Esophagus muscularis mucosa (tissue), 4 donors: ENCODE data around the gene STARD6. TPM values are rescaled to one million over a fixed set of nuclear protein-coding genes. Genes with fewer than 3 reads are reported as not detected.
"Not testable (repeated sequence)": the region's sequence is repeated elsewhere in the genome, so short reads cannot be mapped to it uniquely, and the experiment has no call there.

Experiments used
- DNase-seq: peaks from one replicate; pipeline ENCODE4 v3.0.0-alpha.2; 2017; ENCODE audit errors: extremely low spot score
- H3K27ac ChIP-seq, 4 donors: fragments of 200-600 bp; sonication (generic); replicated peaks in 1 of 4; 1 replicate in 3 of 4; 2 replicates in 1 of 4; pipeline ENCODE4 v1.5.1; 2016 to 2019; ENCODE audit warnings: mild to moderate bottlenecking in 1 of 4
- H3K27me3 ChIP-seq, 4 donors: fragments of 200-600 bp; sonication (generic); one replicate each; pipeline versions ENCODE4 v1.5.1 to v1.6.0; 2016 to 2019
- H3K36me3 ChIP-seq, 4 donors: fragments of 200-600 bp; sonication (generic); one replicate each; pipeline ENCODE4 v1.5.1; 2016 to 2019
- H3K4me1 ChIP-seq, 4 donors: fragments of 200-600 bp; sonication (generic); one replicate each; pipeline ENCODE4 v1.5.1; 2016 to 2019
- H3K4me3 ChIP-seq, 4 donors: fragments of 200-600 bp; sonication (generic); 1 replicate in 2 of 4; 2 replicates in 2 of 4; pipeline ENCODE4 v1.5.1; 2016 to 2019; ENCODE audit warnings: mild to moderate bottlenecking in 4 of 4, moderate library complexity in 1 of 4
- H3K9me3 ChIP-seq, 4 donors: fragments of 200-600 bp; sonication (generic); 1 replicate in 3 of 4; 2 replicates in 1 of 4; pipeline ENCODE4 v1.5.1; 2016 to 2019
- EP300 ChIP-seq: sonication (generic); formaldehyde crosslinking; IDR thresholded peaks from one replicate; pipeline ENCODE4 v1.6.1; 2017; ENCODE audit warnings: antibody characterized with exemption
- POLR2A ChIP-seq: fragments of 450-650 bp; IDR thresholded peaks from one replicate; pipeline ENCODE4 v1.6.1; 2017; ENCODE audit warnings: antibody characterized with exemption, moderate library complexity, mild to moderate bottlenecking, low read depth
- POLR2AphosphoS5 ChIP-seq, 2 donors: sonication (generic); formaldehyde crosslinking; IDR thresholded peaks; one replicate each; pipeline ENCODE4 v1.6.1; 2017; ENCODE audit warnings: antibody characterized with exemption in 2 of 2
- WGBS: methylation state at CpG from one replicate; pipeline ENCODE4 v1.1.5; 2018; 5-methylcytosine and 5-hydroxymethylcytosine counted together
- intact Hi-C: fragments of 100-400 bp; cut with DNase I; formaldehyde crosslinking; loops from one replicate; pipeline ENCODE4 v1.15.1; 2023
- total RNA-seq, 4 donors: library from RNA; depleted of rRNA; stranded (reverse); fragments of >200 nt; gene quantifications; one replicate each; pipeline versions ENCODE4 v1.1.0 to v1.2.1, GENCODE V29; 2016
- TF ChIP-seq, protein P1 (sequence below), 3 experiments: fragments of 200-600 bp in 2 of 3; fragments of 450-650 bp in 1 of 3; sonication (generic) in 2 of 3; IDR thresholded peaks; one replicate each; pipeline ENCODE4 v1.5.1; 2017 to 2019; ENCODE audit warnings: antibody characterized with exemption in 3 of 3, mild to moderate bottlenecking in 2 of 3, moderate library complexity in 1 of 3

STARD6 gene
- total RNA-seq, 4 donors from 2014 or later: not detected

DNA sequence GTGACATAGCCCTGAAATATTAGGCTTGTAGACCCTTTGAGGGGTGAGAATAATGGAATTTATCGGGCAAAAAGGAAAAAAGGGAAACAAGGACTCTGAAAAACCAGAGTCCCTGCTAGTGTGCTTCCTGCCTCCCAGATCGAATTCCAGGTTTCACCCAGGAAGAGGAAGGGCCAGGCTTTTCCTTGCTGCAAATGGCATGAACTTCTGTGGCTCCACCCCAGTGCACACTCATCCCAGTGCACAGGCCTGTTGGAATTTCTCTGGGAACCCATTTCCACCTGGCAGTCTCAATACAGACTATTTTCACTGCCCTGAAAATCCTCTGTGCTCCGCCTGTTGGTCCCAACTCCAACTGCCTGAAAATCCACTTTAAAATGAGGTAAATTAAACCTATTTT is 30.0 kb upstream of the STARD6 start:
- H3K27me3 ChIP-seq: peaks cover 0 to 3% (median 0%) of the 10 kb centered on the region in 4 donors
- no peaks in the 10 kb centered on the region for H3K36me3 ChIP-seq
- no peaks in the 10 kb centered on the region for H3K4me1 ChIP-seq
- DNase-seq: no peak
- 90% methylated on average over 3 of the region's 3 CpGs for WGBS
- H3K4me3 ChIP-seq: no peak overlapping the region
- no peaks in the 10 kb centered on the region for H3K9me3 ChIP-seq
- TF ChIP-seq POLR2AphosphoS5 (IDR thresholded peaks at IDR 0.05) (no peak), EP300 (no peak), POLR2A (no peak)
- TF ChIP-seq, protein P1, sequence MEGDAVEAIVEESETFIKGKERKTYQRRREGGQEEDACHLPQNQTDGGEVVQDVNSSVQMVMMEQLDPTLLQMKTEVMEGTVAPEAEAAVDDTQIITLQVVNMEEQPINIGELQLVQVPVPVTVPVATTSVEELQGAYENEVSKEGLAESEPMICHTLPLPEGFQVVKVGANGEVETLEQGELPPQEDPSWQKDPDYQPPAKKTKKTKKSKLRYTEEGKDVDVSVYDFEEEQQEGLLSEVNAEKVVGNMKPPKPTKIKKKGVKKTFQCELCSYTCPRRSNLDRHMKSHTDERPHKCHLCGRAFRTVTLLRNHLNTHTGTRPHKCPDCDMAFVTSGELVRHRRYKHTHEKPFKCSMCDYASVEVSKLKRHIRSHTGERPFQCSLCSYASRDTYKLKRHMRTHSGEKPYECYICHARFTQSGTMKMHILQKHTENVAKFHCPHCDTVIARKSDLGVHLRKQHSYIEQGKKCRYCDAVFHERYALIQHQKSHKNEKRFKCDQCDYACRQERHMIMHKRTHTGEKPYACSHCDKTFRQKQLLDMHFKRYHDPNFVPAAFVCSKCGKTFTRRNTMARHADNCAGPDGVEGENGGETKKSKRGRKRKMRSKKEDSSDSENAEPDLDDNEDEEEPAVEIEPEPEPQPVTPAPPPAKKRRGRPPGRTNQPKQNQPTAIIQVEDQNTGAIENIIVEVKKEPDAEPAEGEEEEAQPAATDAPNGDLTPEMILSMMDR (IDR thresholded peaks at IDR 0.05): no peak
- H3K27ac ChIP-seq: no peak overlapping the region
- intact Hi-C loops: no loop called here

DNA sequence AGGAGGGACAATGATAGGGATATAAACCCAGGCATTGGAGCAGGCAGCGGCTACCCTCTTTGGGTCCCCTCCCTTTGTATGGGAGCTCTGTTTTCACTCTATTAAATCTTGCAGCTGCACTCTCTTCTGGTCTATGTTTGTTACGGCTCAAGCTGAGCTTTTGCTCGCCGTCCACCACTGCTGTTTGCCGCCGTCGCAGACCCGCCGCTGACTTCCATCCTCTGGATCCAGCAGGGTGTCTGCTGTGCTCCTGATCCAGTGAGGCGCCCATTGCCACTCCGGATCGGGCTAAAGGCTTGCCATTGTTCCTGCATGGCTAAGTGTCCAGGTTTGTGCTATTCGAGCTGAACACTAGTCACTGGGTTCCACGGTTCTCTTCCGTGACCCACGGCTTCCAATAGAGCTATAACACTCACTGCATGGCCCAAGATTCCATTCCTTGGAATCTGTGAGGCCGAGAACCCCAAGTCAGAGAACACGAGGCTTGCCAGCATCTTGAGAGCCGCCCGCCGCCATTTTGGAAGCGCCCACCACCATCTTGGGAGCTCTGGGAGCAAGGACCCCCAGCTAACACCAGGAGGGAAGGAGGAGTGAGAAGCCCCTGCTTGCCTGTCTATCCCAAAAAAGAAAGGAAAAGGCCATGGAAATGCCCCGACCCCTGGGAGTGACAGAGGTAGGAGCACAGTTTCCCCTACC is 29.3 kb upstream of the STARD6 start:
- H3K9me3 ChIP-seq, H3K27me3 ChIP-seq, H3K27ac ChIP-seq, H3K36me3 ChIP-seq, H3K4me1 ChIP-seq, intact Hi-C loops, DNase-seq, H3K4me3 ChIP-seq: not testable (repeated sequence)
- 98% methylated on average over 23 of the region's 23 CpGs for WGBS

DNA sequence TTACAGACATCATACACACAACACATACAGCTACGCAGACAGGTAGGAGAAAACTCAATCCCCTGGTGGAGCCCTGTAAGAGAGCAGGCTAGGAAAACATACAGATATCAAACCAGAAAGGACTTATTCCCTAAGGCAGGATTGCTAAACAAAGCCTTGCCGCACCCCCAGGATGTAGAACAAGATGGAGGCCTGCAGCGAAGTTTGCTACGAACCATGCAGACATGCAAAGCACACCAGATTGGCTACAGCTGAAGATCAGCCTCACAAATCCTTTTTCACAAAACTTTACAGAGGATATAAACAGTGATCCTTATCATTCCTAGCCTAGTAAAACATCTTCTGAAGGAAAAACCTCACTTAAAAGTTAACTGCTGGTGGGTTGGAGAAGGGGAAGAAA is 28.4 kb upstream of the STARD6 start:
- Histone ChIP-seq H3K9me3 (no peaks in the 10 kb centered on the region), H3K36me3 (no peaks in the 10 kb centered on the region), H3K27ac (no peak overlapping the region), H3K4me3 (no peak overlapping the region), H3K4me1 (no peaks in the 10 kb centered on the region), H3K27me3 (peaks cover 0 to 3% (median 0%) of the 10 kb centered on the region in 4 donors)
- no peak for DNase-seq
- intact Hi-C loops: no loop called here
- no peak for TF ChIP-seq POLR2A
- WGBS: 73% methylated on average over 4 of the region's 4 CpGs

DNA sequence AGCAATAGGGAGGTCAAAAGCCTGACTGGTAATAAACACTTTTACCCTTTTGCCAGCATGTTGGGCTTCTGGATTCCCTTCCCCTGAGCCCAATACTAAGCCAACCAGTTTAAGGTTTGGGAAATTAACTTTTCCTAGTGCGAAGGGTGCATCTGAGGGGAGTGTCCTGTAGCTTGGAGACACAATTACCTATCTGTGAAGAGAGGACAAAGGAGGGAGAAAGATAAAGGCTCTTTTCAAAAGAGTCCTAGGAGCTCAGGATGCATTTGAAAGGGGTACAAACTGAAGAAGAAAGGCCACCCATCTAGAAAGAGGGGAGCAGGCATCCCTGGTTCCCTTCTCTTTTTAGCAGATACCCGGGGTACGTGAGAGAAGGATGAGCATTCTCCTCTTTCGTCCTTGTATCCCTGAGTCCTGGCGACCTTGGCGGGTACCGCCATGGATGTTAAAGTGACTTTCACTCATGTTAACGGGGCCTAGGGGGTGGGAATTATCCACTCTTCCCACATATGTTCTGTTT is 25.1 kb upstream of the STARD6 start:
- intact Hi-C loops: no loop called here
- TF ChIP-seq, protein P1 (IDR thresholded peaks at IDR 0.05): no peak
- TF ChIP-seq EP300 (no peak), POLR2AphosphoS5 (IDR thresholded peaks at IDR 0.05) (no peak), POLR2A (no peak)
- Histone ChIP-seq H3K4me1 (no peaks in the 10 kb centered on the region), H3K27me3 (peaks cover 0 to 3% (median 0%) of the 10 kb centered on the region in 4 donors), H3K27ac (no peak overlapping the region), H3K9me3 (no peaks in the 10 kb centered on the region), H3K36me3 (no peaks in the 10 kb centered on the region), H3K4me3 (no peak overlapping the region)
- WGBS: 87% methylated on average over 8 of the region's 8 CpGs
- no peak for DNase-seq

DNA sequence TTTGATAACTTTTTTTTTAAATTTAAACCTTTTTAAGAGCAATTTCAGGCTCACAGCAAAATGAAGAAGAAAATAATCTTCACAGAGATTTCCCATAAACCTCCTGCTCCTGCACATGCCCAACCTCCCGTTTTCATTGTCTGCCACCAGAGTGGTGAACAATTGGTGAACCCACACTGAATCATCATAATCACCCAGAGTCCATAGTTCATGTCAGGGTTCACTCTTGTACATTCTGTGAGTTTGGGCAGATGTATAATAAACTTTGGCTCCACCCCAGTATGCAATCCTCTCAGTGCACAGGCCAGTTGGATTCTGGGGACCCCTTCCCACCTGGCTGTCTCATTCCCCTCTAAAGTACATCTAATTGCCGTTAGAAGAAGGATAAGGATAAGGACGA is 24.4 kb upstream of the STARD6 start:
- no peak for DNase-seq
- Histone ChIP-seq H3K4me3 (no peak overlapping the region), H3K4me1 (no peaks in the 10 kb centered on the region), H3K27ac (no peak overlapping the region), H3K9me3 (no peaks in the 10 kb centered on the region), H3K27me3 (peaks cover 0 to 3% (median 0%) of the 10 kb centered on the region in 4 donors), H3K36me3 (no peaks in the 10 kb centered on the region)
- no peak for TF ChIP-seq POLR2A
- TF ChIP-seq, protein P1 (IDR thresholded peaks at IDR 0.05): no peak
- TF ChIP-seq EP300: no peak
- no peak for TF ChIP-seq POLR2AphosphoS5 (IDR thresholded peaks at IDR 0.05)
- intact Hi-C loops: no loop called here
- WGBS: 94% methylated on average over 3 of the region's 3 CpGs

DNA sequence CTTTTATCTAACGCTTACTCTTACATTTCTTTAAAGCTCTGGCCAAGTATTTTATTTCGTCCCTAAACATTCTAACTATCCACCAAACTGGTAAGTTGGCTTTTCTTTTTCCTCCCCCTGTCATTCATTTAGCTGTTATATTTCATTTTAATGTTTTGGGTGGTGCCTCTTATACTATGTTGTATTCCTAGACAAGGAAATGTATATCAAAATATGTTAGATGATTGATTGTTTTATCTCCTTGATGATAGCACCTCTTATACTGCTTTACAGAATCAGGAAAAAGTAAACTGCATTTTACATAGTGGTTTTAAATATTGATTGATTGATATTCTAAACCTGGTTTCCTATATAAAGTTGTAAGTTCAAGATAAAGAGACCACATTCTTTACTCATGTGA is 24.0 kb upstream of the STARD6 start:
- intact Hi-C loops: no loop called here
- WGBS: 95% methylated on average over 2 of the region's 2 CpGs

More for the DNA sequence above, 24.0 kb upstream of the STARD6 start:
- TF ChIP-seq EP300 (no peak), POLR2AphosphoS5 (IDR thresholded peaks at IDR 0.05) (no peak), POLR2A (no peak)
- TF ChIP-seq, protein P1 (IDR thresholded peaks at IDR 0.05): no peak
- Histone ChIP-seq H3K27ac (no peak overlapping the region), H3K4me3 (no peak overlapping the region), H3K4me1 (no peaks in the 10 kb centered on the region), H3K9me3 (no peaks in the 10 kb centered on the region), H3K27me3 (no peaks in the 10 kb centered on the region), H3K36me3 (no peaks in the 10 kb centered on the region)
- DNase-seq: no peak
